Activated CD4-positive, alpha-beta T cell treated with anti-CD3 and anti-CD28 coated beads, Interleukin-2, amount 50 U/mL, for 24 hours (primary cell): ENCODE results near the gene AGAP1.

ENCODE experiments used
- DNase-seq, 2 donors: peaks; one replicate each; pipeline ENCODE4 v3.0.0-alpha.2; 2020; ENCODE audit warnings: low read depth in 1 of 2, low spot score in 1 of 2

AGAP1 gene

DNA sequence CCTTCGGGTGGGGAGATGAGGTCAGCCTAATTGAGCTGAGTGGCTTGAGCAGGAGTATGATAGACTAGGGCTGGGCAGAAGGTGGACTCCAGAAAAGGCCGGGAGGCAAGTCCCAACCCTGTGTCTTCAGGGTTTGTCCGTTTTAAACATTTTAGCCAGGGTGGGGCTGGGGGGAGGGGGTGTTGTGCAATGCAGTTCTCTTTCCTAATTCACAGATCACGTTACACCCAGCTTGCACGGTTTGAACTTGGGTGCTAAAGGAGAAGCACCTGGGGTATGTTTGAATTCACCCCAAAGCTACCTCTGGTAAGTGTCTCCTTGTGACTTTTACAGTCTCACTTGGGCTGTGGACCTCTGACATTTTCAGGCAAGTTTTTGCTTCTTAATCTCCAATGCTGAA lies 233.3 kb downstream of the AGAP1 start:
- no peak for DNase-seq

- no peak for DNase-seq
Measured at GRCh38 chr2:235727891-235728799, 234.3 kb downstream of the AGAP1 start.

DNA sequence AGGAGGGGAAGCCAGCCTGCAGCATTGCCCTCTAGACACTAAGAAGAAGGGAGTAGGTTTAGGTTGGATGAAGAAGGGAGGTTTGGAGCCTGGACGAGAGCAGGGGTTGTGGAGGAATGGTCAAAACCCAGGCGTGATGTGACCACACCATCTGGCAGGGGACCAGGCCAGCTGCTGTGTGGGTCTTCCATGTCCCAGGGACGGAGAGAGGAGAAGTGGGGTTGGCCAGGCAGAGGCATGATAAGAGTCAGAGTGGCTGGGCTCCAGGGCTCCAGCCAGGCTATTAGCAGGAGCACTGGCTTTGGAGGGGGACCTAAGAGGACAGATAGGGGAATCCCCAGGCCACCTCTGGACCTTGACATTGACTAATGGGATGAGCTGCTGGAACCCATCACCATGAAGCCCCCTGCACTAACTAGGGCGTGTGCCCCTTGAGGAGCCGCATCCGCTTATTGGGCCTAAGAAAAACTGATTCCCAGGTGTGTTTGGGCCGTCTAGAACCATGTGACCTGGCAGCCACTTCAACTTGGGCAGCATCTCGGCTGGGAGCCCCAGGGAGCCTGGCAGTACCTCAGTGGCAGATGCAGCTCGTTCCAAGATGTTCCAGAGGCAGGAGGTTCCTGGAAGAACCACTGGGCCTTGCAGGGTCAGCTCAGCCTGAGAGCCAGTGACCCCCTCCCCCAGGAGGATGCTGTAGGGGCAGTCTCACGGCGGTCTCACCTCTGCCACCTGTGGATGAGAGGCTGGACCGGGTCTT lies 235.1 kb downstream of the AGAP1 start:
- no peak for DNase-seq

GRCh38 chr2:235729557-235729947 lies 235.7 kb downstream of the AGAP1 start:
- no peak for DNase-seq

- DNase-seq, result no peak
Measured at GRCh38 chr2:235730115-235730514, 236.3 kb downstream of the AGAP1 start.

- no peak for DNase-seq
Measured at GRCh38 chr2:235733761-235734160, 239.9 kb downstream of the AGAP1 start.

DNA sequence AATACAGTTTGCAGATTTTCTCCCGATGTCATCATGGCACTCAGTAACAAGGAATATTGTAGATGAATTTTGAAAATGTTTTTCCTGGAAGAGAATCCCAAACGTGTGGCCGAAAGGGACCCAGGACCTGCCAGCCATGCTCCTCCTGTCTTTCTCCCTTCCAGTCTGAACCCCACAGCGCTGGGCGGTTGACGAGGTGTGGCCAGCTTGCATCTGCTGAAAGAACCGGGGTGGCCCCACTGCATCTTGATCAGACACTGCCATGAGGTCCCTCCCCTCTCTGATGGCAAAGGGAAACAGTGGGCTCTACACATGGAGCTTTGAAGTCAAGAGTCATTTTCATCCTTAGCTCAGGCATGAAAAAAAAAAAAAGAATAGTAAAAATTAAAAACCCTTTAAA lies 240.3 kb downstream of the AGAP1 start:
- DNase-seq, result no peak

DNA sequence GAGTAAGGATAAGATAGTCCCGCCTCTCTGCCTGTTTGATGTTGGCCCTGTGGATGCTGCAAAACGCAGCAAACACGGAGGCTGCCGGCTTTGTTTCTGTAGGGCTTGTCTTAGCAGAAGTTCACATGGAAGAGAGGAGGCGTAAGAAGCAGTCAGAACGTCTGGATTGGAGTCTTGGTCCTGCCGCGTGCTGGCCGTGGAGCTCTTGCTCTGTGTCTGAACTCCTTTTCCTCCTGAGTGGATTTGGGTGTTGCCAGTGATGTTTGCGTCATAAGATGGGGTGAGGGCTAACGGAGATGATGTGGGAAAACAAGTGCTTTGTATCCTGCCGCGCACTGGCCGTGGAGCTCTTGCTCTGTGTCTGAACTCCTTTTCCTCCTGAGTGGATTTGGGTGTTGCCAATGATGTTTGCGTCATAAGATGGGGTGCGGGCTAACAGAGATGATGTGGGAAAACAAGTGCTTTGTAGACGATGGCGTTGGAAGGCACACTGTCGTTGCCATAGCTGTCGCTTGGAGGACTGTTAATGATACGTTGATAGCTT lies 240.9 kb downstream of the AGAP1 start:
- no peak for DNase-seq

DNA sequence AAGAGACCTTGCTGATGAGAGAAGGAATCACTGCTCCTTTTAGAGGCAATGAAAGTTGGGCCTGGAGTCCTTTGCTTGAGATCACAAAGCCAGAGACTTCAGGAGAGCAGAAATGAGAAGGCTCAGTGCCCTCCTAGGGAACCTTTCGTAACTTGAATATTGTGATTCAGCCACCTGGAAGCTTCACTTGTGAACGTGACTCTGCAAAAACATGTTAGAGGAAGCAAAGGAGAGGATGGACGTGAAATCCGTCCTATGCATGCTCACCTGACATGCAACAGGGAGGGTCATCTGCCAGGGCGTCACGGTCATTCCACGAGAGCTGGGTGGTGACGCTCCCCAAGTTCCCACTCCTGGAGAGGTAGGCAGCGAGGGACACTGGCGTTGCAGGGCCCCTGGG lies 243.6 kb downstream of the AGAP1 start:
- no peak for DNase-seq

- no peak for DNase-seq
Measured at GRCh38 chr2:235737840-235738239, 244.0 kb downstream of the AGAP1 start.

DNA sequence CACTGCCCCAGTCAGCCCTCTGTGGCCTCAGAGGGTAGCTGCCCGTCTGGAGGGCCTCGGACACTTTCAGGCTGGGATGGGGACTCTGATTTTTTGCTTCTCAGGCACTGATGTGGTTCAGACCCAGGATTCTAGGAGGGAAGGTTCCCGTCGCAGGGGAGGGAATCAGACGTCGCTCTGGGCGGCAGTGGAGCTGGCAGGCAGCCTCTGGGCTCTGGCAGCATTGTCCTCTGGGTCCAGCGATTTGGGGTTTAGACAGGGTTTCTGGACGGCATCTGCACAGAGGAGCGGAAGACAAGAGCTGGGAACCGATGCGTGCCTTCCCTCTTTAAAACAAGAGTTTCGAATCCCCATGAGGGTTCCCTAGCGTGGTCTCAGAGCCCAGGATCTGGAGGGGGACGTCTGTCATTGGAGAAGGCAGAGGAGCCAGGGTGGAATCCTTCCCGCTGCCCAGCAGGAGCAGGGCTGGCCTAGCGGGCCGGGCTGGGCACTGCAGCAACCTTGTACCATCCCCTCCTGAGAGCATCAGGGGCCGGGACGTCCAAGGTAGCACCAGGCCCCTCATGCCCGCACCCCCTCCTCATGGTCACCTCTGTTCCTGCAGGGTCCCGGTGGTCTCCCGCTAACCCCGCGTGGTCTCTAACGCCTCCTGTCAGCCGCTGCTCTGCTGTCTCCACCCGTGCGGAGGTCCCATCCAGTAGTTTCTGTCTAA lies 246.0 kb downstream of the AGAP1 start:
- no peak for DNase-seq

- no peak for DNase-seq
Measured at GRCh38 chr2:235740821-235741220, 247.0 kb downstream of the AGAP1 start.

DNA sequence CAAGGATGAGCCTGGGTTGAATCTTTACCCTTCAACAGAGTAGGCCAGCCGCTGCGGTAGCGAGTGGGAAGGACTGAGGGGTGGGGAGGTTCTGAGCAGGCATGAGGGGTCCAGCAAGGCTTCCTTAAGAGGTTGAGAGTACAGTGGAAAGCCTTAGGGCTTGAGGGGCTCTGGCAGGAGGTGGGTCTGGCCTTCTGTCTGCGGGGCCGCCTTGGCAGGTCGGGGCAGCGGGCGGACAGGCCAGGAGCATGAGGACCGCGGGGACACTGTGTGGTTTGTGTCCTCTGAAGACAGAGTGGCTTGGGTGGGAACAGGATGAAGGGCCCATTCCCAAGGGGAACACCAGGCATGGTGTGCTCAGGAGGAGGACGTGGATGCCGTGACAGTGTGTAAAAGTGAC lies 250.3 kb downstream of the AGAP1 start:
- no peak for DNase-seq

GRCh38 chr2:235745597-235745996 lies 251.8 kb downstream of the AGAP1 start:
- no peak for DNase-seq

- peak in 1 of 2 donors; percentile 40 for DNase-seq
Measured at GRCh38 chr2:235746257-235746934, 252.6 kb downstream of the AGAP1 start.

- DNase-seq, result no peak
Measured at GRCh38 chr2:235747001-235747785, 253.3 kb downstream of the AGAP1 start.

DNA sequence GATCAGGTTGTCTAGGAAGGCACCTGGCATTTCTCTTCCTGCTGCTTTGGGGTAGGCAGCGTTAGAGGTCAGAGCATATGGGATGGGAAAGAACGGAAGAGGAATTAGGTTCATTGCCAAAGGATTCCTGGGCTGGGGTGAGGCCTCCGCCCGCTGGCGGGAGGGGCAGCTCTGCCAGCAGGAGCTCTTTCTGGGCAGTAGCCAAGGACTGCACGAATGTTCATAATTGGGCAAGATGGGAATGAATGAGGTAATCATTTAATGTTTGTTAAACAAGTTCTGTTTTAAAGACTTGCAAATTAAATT lies 253.9 kb downstream of the AGAP1 start:
- DNase-seq, result no peak

GRCh38 chr2:235749121-235749770 lies 255.4 kb downstream of the AGAP1 start:
- no peak for DNase-seq

- no peak for DNase-seq
Measured at GRCh38 chr2:235749771-235750160, 255.9 kb downstream of the AGAP1 start.

- DNase-seq, result no peak
Measured at GRCh38 chr2:235752846-235753245, 259.0 kb downstream of the AGAP1 start.
